Left kidney (tissue), 2 donors: Measurements from ENCODE around the gene MFAP1. TPM values are rescaled to one million over a fixed set of nuclear protein-coding genes. Genes with fewer than 3 reads are reported as not detected.
A peak's percentile ranks its signal among the peaks of the same experiment; 100 is the strongest.

Experiments
- DNase-seq: peaks from one replicate; pipeline ENCODE4 v3.0.0-alpha.2; 2013
- polyA plus RNA-seq: library from polyadenylated mRNA; unstranded; fragments of 120-200 nt; gene quantifications from one replicate; pipeline ENCODE4 v1.2.1, GENCODE V29; 2013; ENCODE audit not compliant: insufficient read length

MFAP1 gene
- polyA plus RNA-seq, 1 donor = 65.8 TPM

GRCh38 chr15:43777267-43777914 is 47.1 kb downstream of the MFAP1 start:
- no peak for DNase-seq

GRCh38 chr15:43776718-43777266 is 47.7 kb downstream of the MFAP1 start, which contains the start of gene ELL3:
ELL3 (minus strand) TSS chr15:43776966; CDS start chr15:43776901, 65 bp downstream.
- DNase-seq = no peak

GRCh38 chr15:43776101-43776717 is 48.3 kb downstream of the MFAP1 start:
- DNase-seq = no peak

- DNase-seq = no peak
These were observed 49.0 kb downstream of the MFAP1 start for GRCh38 chr15:43775411-43775965.

GRCh38 chr15:43774062-43774461 is 50.4 kb downstream of the MFAP1 start:
- no peak for DNase-seq

- DNase-seq = no peak
These were observed 51.9 kb downstream of the MFAP1 start for GRCh38 chr15:43772624-43773023.

- no peak for DNase-seq
These were observed 52.7 kb downstream of the MFAP1 start for GRCh38 chr15:43771816-43772215.

- peak; percentile 39 for DNase-seq
These were observed 54.8 kb downstream of the MFAP1 start for GRCh38 chr15:43769584-43770228.

GRCh38 chr15:43763819-43764446 is 60.6 kb downstream of the MFAP1 start:
- no peak for DNase-seq

GRCh38 chr15:43762824-43763223 is 61.7 kb downstream of the MFAP1 start:
- DNase-seq = no peak

Other genes with a start within 250 kb of the MFAP1 start
- gene PPIP5K1, start 234.5 kb downstream of the MFAP1 start, polyA plus RNA-seq = 37.2 TPM
- 3.4 TPM for gene CKMT1B, start 230.7 kb downstream of the MFAP1 start, polyA plus RNA-seq
- gene STRC, start 205.9 kb downstream of the MFAP1 start, polyA plus RNA-seq = 1.8 TPM
- 11.9 TPM for gene CATSPER2, start 175.8 kb downstream of the MFAP1 start, polyA plus RNA-seq
- gene CKMT1A, start 130.8 kb downstream of the MFAP1 start, polyA plus RNA-seq = 2.5 TPM
- gene PDIA3, start 78.3 kb downstream of the MFAP1 start, polyA plus RNA-seq = 569 TPM
- 4.6 TPM for gene ELL3, start 47.7 kb downstream of the MFAP1 start, polyA plus RNA-seq
- gene SERF2, start 32.4 kb downstream of the MFAP1 start, polyA plus RNA-seq = 529 TPM
- gene SERINC4, start 24.5 kb downstream of the MFAP1 start, polyA plus RNA-seq = not detected
- gene HYPK, start 24.1 kb downstream of the MFAP1 start, polyA plus RNA-seq = 21.6 TPM
- gene WDR76, start 2.3 kb upstream of the MFAP1 start, polyA plus RNA-seq = 20.4 TPM